Omental fat pad (tissue), 4 donors: ENCODE measurements around the gene PRRT1B. TPM values are rescaled to one million over a fixed set of nuclear protein-coding genes. Genes with fewer than 3 reads are reported as not detected.

ENCODE experiments used
- ATAC-seq: fragments of 150-250 bp; one replicate; pipeline ENCODE4 v1.9.1; 2016; ENCODE audit warnings: mild to moderate bottlenecking, moderate library complexity; ENCODE audit not compliant: low FRiP score
- DNase-seq: peaks from one replicate; pipeline ENCODE4 v3.0.0-alpha.2; 2019; ENCODE audit warnings: low spot score
- total RNA-seq, 4 donors: library from RNA; depleted of rRNA; stranded (reverse); fragments of >200 nt; gene quantifications; one replicate each; pipeline ENCODE4 v1.1.0, GENCODE V29; 2016
- TF ChIP-seq, protein P1 (sequence below), 3 donors: fragments of 450-650 bp; IDR thresholded peaks; one replicate each; pipeline ENCODE4 v1.5.1; 2016 to 2017; ENCODE audit warnings: antibody characterized with exemption in 3 of 3, mild to moderate bottlenecking in 3 of 3, moderate library complexity in 2 of 3

Gene PRRT1B
- total RNA-seq, 4 donors from 2014 or later: not detected

DNA sequence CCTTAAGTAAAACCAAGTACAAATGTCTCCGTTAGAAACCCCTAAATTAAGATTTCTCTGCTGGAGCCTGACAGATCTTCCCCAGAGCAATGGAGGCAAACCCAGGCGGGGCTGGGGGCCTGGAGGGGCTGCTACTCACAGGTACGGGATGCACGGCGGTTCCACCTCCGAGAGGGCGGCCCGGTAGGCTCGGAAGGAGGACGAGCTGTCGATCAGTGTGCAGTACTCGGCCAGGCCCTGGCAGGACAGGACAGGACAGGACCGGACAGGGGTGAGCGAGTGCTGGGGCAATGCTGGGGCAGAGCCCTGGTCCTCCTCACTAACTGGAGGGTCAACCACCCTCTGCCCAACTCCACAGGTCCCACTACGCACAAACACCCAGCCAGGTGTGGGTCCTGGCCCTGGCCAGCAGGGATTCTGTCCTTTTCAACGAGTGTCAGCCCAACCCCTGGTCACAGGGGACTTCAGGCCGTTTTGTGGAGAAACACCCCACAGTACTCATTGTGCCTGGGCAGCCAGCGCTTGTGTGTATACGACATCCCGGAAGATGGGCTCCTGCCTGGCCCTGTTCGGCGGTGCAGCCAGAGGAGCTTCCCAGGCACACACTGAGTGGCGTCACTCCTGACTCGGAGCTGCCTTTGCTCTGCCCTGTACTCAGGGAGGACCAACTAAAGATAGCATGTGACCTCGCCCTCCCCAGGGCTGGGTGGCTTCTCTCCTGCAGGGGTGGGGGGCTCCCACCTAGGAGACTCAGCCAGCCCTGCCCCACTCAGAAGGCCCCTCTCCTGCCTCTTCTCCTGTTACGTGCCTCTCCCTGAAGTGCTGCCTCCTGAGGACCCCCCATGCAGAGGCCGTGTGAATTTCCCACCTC is 37.4 kb downstream of the PRRT1B start:
- TF ChIP-seq, protein P1, sequence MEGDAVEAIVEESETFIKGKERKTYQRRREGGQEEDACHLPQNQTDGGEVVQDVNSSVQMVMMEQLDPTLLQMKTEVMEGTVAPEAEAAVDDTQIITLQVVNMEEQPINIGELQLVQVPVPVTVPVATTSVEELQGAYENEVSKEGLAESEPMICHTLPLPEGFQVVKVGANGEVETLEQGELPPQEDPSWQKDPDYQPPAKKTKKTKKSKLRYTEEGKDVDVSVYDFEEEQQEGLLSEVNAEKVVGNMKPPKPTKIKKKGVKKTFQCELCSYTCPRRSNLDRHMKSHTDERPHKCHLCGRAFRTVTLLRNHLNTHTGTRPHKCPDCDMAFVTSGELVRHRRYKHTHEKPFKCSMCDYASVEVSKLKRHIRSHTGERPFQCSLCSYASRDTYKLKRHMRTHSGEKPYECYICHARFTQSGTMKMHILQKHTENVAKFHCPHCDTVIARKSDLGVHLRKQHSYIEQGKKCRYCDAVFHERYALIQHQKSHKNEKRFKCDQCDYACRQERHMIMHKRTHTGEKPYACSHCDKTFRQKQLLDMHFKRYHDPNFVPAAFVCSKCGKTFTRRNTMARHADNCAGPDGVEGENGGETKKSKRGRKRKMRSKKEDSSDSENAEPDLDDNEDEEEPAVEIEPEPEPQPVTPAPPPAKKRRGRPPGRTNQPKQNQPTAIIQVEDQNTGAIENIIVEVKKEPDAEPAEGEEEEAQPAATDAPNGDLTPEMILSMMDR (IDR thresholded peaks at IDR 0.05): no peak
- no peak for ATAC-seq
- DNase-seq: no peak

DNA sequence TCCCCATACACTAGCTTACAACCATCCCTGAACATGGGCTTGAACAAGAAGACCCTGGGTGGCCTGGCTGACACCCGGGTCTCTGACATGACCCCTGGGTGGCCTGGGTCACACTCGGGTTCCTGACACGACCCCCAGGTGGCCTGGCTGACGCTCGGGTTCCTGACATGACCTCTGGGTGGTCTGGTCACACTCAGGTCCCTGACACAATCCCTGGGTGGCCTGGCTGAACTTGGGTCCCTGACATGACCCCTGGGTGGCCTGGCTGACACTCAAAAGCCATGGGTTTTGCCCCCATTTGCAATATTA is 38.0 kb downstream of the PRRT1B start:
- TF ChIP-seq, protein P1 (IDR thresholded peaks at IDR 0.05): no peak
- DNase-seq (no peak), ATAC-seq (no peak)

DNA sequence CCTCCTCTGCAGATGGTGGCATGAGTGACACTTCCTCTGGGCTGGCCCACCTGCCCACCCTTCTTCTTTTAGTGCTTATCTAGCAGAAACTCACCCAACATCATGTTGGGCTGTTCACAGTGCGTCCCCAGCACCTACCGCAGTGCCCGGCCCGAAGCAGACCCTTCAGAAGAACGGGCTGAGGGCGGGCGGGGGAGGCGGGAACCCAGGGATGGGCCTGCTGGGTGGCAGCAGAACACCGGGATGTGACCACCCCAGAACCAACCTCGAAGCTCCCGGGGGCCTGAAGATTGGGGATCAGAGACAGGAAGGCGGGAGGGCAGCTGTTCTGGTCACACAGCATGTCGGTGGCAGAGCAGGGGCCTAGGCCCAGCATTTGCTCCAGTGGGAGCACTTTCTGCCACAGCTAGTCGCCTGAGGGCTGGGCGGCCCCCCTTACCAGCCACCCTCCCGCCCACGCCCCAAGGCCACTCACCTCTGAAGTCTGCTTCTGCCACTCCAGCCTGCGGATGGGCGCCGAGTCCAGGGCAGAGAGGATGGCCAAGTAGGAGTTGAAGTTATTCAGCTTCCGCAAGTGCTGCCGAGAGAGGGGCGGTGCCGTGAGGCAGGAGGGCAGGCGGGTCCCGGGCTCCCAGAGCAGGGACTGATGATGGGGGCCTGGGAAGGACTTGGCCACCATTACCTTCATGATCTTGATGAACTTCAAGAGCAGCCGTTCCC is 38.7 kb downstream of the PRRT1B start:
- no peak for DNase-seq
- no peak for ATAC-seq
- TF ChIP-seq, protein P1 (IDR thresholded peaks at IDR 0.05): no peak

DNA sequence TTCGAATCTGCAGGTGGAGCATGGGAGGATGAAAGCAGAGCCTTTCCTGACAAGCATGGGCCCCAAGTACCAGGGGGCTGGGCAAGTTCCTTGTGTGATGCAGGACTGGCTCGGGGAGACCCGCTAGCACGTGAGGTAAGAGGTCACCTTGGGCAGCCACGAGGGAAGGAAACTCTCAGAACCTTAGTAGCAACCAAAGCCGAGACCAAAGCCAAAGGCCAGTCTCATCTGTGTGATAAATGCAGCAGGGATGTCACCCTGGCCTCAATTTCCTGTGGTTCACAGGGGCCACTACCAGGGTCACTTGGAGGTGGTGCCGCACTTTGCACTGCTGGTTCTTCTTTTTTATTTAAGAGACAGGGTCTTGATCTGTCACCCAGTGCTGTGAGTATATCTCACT is 39.5 kb downstream of the PRRT1B start:
- DNase-seq (no peak), ATAC-seq (no peak)
- TF ChIP-seq, protein P1 (IDR thresholded peaks at IDR 0.05): no peak

DNA sequence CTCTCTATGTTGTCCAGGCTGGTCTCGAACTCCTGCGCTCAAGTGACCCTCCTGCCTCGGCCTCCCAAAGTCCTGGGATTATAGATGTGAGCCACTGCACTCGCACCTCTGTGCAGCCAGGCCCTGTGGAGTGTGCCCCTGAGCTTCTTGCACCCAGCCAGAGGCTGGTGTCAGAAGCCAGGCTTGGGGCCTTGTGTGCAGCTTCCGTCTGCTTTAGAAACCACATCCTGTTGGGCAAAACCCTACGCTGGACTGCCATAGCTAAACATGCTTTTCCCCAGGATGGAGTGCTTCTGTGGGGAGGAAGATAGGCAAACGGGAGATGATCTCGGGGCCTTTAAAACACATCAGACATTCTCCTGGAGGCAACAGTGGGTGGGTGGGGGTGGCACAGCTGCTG is 40.1 kb downstream of the PRRT1B start:
- TF ChIP-seq, protein P1 (IDR thresholded peaks at IDR 0.05): no peak
- ATAC-seq (no peak), DNase-seq (no peak)

DNA sequence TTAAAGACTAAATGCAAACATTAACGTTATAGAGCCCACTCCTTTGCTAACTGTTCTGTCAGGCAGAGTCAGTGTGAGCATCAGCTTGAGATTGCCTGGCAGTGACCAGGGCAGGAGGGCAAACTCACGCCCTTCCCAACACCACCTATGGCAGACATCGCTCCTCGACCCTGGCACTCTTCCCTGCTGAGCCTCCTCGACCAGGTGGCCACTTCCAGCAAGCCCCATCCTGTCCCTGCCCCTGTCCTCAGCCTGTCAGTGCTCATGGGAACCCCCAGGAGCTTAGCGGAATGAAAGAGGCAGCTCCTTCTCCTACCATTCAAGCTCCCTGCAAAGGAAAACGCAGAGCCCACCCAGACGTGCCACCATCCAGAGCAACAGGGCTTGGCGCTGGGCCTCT is 42.0 kb downstream of the PRRT1B start:
- no peak for DNase-seq
- TF ChIP-seq, protein P1 (IDR thresholded peaks at IDR 0.05): no peak
- ATAC-seq: no peak

DNA sequence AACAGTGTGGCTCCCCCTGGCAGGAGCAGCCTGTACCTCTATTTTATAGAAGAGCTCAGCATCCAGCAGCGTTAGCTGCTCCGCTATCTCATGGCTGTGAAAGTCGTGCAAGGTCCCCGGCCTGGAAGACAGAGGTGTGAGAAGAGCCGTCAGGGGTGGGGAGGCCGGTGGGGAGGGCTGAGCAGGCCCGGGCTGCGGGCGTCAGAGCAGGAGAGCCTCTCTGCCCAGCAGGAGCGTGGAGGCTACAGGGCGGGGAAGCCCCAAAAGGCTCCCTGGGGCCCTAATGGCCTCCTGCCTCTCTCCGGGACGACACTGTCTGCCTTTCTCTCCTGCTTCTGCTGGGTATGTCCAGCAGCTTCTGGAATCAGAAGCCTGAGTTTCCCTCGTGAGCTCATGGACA is 42.6 kb downstream of the PRRT1B start:
- TF ChIP-seq, protein P1 (IDR thresholded peaks at IDR 0.05): no peak
- DNase-seq: no peak
- ATAC-seq: no peak
